RCC 7860 (cell line): ENCODE data around the gene PLA2G6.
"Not testable (repeated sequence)": the region's sequence is repeated elsewhere in the genome, so short reads cannot be mapped to it uniquely, and the experiment has no call there.

Experiments used
- DNase-seq: peaks from one replicate; pipeline ENCODE4 v3.0.0-alpha.2; 2015; ENCODE audit warnings: low spot score
- FAIRE-seq: peaks from 2 replicates; lab custom pipeline; 2012; peaks lifted over from hg19 to GRCh38; lab: Jason Lieb, UNC

Gene PLA2G6

DNA sequence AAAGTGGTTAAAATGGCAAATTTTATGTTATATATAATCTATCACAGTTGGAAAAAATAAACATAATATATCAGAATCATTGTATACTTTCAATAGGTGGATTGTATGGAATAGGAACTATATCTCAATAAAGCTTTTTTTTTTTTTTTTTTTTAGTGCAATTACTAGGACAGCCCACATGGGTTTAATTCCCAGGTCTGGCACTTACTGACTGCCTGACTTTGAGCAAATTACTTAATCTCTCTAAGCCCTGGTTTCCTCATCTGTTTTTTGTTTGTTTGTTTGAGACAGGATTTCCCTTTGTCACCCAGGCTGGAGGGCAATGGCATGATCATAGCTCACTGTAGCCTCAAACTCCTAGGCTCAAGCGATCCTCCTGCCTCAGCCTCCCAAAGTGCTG is 45.0 kb downstream of the PLA2G6 start:
- no peak for DNase-seq
- no peak for FAIRE-seq

DNA sequence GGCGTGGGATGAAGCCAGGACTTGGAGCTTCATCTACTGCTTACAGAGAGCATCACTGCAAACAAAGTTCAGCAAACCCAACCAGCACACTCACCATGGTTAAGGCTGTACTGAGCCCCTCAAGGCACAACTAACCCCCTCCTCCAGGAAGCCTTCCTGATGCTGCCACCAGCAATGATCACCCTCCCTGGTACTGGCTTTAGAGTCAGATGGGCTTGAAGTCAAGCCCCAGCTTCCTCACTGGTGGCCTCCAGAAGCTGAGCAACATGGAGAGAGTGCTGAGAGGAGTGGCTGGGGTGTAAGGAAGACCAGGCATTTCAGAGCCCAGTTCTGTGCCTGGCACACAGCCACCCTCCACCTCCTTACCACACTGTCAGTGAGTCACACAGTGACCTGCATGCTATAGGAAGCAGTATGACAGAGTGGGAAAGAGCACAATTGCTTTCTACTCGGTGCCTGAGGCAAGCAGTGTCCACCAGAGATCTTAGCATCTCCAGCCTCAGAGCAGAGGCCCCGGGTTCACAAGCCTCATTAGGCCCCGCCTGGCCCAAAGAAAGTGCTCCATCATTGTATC is 46.4 kb downstream of the PLA2G6 start:
- FAIRE-seq (peak; percentile 74), DNase-seq (peak; percentile 75)

DNA sequence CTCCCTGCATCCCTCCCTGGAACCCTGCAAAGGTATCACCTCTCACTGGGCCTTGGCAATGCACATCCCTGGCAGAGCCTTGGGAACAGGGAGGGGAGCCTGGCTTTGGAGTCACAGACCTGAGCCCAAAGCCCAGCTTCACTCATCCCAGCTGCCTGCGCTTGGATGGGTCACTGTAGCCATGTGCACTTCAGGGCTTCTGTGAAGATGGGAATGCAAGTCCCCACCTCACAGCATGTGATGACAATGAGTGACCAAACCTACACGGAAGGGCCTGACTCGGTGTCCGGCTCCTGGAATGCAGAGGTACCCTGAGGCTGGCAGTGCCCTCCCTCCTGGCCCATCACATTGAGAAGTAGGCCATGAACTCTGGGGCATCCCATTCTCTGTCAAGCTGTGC is 48.3 kb downstream of the PLA2G6 start:
- FAIRE-seq = no peak
- DNase-seq = no peak

DNA sequence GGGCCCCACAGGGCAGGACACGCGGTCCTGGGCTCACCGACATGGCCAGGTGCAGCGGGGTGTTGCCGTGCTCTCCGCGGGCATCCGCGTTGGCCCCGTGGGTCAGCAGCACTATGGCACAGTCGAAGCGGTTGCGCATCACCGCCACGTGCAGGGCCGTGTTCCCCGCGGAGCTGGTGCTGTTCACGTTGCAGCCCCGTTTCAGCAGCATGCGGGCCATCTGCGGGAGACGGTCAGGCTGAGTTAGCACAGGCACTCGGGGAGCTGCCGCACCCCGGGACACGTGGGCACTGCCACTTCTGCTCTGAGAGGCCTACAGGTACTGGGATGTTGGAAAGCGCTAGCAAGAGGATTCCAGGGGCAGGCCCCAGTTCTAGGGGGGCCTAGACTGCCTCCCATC is 48.8 kb downstream of the PLA2G6 start:
- DNase-seq (no peak), FAIRE-seq (no peak)

DNA sequence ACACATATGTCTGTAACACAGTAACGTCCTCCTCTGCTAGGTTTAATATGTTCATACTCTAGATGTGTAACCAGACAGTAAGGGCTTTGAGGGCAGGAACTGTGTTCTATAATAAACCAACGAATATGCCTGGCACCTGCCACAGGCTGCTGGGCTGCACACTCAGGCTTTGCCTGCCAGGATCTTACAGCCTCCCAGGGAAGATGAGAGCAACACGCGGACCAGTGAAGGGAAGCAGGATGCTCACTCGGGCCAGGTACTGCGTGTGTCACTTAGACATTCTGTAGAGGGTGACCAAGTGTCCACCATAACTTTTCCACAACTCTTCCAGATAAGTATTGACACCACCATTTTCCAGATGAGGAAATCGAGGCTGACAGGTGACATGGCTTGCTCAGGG is 49.5 kb downstream of the PLA2G6 start:
- DNase-seq = no peak
- FAIRE-seq = no peak

DNA sequence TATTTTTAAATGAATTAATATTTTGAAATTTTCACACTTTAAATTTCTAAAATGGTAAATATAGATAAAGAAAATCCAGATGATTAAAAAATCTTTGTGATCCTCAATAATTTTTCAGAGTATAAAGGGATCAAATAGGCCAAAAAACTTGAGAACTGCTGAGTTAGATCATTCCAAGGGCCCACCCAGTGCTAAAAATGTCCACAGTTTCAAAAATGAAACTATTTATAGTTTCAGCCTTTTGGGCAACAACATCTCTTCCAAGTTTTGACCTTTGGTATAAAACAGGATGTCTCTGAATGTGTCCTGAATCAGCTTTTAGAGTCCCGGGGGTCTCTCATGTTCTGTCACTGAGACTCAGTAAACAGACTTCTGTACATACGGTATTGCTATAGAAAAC is 50.2 kb downstream of the PLA2G6 start:
- no peak for FAIRE-seq

DNA sequence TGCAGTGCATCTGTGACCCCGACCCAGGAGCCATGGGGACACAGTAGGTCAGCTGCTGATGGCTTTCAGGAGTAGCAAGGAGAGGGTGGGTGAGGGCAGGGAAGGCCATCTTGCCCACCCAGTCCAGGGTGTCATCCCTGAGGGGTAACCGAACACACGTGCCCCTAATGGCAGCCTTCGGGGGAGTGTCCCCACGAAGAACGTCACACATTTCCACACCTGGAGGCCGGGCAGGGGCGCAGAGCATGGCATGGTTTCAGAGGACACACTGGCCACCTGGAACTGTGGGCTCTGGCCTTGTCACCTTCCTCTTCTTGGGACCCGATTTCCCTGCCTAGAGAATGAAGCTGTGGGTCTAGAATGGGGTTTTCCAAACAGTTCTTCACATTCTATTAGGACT is 51.8 kb downstream of the PLA2G6 start:
- FAIRE-seq (no peak), DNase-seq (no peak)

More for the DNA sequence above, 50.2 kb downstream of the PLA2G6 start:
- no peak for DNase-seq

DNA sequence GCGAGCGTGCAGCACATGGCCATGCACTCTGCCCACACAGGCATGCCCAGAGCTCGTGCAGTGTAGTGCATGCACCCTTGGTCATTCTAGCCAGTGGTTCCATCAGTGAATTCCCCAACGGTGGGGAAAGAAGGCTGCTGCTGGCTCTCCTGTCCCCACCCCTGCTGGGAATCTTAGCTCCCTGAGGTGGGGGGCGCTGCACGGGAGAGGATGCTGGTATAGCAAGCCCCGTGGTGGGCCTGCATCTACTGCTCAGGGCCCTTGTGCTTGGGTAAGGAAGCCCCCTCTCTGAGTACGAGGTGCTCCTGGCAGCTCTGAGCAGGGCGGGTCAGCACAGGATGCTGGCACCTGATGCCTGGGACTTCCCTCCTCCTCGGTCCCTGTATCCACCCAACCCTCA is 52.6 kb downstream of the PLA2G6 start:
- no peak for FAIRE-seq
- no peak for DNase-seq

DNA sequence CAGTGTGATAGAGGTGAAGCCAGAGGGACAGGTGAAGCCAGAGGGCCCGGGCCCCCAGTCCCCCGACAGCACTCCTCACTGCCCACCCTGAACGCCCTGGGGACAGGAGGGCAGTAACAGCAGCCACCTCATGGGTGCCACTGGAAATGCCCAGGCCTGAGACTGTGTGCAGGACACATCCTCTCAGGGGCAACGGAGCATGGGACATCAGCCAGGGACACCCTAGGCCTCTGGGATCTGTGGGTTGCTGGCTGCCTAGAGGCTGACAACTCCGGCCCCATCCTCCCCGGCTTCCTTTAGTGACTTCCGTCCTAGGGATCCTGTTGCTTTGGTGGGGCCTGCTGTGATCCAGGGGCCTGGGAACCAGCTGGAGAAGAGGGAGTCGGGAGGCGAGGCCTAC is 53.8 kb downstream of the PLA2G6 start:
- FAIRE-seq = no peak
- DNase-seq = no peak

DNA sequence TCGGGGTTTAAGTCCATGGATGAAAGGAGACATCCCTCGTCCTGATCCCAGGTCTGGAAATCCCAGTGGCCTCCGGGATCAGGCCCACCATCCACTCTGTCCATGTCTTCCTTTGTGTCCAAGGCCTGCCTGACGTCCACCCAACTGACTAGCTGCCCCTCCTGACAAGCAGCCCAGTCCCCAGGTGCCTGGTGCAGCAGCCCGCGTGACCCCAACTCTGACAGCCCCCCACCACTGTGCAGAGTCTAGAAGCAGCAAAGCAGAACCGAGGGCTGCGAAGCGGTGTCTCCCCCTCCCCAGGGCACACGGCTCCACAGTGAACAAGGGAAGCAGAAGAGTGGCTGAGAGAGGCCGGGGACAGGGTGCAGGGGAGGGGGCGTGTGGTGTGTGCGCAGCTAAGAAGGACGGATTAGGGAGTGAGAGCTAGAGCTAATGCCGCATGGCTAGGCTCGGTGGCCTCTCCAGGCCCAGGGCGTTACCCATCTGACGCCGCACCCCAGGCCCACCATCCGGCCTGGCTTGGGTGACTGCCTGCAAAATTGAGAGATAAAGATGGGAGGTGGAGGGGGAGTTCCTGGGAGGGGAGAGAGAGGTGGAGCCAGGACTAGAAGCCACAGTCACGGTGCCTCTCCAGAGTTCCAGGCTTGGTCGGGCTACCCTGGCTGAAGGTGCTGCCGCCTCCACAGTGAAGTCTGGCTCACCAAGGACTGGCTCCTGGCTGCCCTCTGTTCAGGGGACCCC is 54.5 kb downstream of the PLA2G6 start:
- DNase-seq (no peak), FAIRE-seq (no peak)

DNA sequence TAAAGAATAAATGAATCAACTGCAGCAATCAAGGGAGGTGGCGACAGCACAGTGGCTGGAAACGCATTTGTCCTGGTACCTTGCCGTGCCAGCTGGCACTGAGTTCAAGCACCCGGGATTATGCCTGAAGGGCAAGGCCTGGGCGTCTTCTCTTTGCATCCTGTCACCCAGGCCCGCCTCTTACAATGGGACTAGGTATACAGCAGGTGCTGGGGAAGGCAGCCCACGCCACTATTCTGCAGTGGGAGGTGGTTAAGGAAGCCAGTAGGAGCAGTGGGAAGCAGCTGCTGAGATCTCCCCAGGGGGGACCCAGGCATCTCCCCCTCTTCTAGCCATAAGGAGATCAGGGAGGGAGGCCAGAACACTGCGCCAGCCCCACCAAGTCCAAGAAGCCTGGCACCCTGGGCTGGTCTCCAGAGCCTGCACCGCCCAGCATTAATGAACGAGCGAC is 55.9 kb downstream of the PLA2G6 start:
- DNase-seq = no peak
- FAIRE-seq = no peak

DNA sequence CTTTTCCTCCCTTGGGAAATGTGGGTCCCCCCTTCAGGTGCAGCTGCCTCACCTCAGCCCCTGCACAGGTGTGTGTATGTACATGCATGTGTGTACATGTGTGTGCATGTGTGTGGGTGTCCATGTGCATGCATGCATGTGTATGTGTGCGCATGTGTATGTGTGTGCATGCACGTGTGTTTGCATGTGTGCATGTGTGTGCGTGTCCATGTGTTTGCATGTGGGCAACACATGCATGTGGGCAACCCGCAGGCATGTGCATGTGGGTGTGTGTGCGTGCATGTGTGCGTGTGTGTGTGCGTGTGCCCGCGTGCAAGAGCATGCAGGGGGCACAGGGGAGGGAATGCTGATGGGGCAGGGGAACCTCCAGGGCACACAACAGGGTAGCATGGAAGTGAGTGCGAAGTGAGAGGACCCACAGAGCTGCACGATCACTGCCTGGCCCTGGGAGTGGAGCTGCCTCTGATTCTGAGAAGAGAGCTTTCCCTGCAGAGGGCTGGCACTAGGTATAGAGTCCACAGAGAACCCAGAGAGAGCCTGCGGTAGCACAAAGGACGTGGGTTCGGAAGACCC is 56.5 kb downstream of the PLA2G6 start:
- no peak for DNase-seq
- no peak for FAIRE-seq

DNA sequence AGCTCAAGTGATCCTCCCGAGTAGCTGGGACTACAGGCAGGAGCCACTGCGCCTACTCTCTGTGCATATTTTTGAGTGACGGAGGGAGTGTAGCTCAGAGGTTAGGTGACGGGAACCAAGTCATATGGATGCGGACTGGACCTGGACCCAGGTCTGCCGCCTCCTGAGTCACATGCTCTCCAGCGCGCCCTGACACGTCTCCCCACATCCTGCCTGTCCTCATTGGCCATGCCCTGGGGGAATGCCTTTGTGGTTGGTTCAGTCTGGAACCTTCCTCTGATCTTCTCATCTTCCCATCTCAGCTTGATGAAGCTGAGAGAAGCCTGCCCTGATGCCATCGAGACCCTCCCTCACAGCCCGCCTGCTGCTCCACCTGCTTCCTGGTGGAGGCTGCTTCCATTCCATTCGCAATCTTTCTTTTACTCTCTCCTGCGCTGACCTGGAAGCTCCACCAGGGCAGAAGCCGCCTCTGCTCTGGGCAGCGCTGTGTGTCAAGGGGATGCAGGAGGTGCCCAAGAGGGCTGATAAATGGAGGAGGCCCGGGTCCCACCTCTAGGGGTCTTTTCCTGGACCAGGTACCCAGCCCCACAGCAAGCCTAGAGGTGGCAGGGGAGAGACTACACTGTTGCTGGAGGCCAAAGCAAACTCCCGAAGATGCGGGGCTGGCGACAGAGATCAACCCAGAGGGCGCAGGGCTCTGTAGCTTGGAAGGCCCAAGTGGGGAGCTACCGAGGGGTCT is 57.2 kb downstream of the PLA2G6 start:
- DNase-seq = no peak
- no peak for FAIRE-seq

DNA sequence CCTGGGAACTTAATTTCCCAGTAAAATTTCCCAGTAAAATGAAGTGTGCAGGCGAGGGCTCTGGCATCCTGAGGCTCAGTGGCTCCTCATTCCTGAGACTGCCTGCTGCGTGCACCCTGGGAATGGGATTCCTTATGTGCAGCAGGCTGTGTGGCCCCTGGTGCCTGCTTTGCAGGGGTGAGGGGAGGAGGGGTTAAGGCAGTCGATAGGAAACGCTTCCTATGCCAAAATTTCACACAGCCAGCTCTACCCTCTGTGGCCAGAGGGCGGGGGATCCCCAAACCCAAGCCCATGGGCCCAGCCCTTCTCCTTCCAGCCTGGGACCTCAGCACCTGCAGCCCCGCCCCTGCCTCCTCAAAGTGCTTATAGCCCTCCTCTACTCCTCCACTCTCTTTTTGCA is 59.0 kb downstream of the PLA2G6 start:
- FAIRE-seq = no peak
- DNase-seq = no peak

DNA sequence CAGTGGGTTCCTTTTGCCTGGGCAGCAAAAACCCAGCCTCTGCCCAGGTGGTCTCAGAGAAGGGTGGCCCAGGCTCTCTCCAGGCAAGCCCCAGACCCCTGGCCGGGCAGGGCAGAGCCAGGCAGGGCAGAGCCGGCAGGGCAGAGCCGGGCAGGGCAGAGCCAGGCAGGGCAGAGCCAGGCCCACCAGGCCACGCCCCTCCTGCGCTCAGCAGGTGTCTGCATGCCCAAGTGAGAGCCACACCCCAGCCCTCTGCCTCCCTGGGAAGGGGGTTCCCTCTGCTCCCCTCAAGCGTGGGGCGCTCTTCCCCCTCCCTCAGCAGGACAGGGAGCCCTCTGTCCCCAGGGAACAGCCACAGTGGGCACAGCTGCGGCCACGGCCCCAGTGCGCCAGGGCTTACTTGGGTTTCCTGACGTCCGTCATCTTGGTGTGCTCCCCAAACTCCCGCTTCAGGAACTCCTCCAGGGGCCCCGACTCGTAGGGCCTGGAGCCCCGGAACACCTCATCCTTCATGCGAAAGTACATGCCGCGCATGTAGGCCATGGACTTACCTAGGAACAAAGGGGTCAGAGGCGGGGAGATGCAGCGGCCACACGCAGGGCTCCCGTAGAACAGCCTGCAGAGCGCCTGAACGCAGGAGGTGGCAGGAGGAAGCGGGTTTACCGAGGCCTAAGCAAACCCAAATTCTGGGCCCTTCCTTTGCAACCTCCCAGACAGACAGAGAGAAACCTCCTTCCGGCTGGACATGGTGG is 61.1 kb downstream of the PLA2G6 start:
- no peak for DNase-seq
- no peak for FAIRE-seq

DNA sequence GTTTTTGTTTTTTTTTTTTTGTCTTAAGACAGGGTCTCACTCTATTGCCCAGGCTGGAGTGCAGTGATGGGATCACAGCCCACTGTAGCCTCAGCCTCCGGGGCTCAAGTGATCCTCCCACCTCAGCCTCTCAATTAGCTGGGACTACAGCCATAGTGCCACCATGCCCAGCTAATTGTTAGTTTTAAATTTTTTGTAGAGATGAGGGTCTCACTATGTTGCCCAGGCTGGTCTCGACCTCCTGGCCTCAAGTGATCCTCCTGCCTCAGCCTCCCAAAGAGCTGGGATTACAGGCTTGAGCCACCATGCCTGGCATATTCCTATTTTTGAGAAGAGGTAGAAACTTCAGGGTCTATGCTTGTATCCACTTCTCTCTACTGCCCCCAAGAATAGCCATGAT is 62.9 kb downstream of the PLA2G6 start:
- not testable (repeated sequence) for DNase-seq, FAIRE-seq

DNA sequence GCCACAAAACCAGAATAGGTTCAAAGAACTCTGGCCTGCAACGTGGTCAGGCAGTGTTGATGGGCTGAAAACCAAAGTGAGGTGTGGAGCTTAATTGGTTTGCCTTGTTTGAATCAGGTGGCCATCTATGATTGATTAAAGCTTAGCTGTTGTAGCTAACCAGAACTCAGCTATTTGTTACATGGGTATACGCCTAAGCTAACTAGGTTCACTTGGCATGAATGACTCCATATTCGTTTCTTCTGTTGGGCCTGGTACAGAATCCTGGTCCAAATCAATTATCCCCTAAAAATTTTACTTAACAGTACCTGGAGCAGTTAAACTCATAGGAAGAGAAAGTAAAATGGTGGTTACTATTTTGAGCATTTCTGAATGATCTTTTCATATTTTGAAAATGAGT is 63.4 kb downstream of the PLA2G6 start:
- FAIRE-seq (no peak), DNase-seq (no peak)

DNA sequence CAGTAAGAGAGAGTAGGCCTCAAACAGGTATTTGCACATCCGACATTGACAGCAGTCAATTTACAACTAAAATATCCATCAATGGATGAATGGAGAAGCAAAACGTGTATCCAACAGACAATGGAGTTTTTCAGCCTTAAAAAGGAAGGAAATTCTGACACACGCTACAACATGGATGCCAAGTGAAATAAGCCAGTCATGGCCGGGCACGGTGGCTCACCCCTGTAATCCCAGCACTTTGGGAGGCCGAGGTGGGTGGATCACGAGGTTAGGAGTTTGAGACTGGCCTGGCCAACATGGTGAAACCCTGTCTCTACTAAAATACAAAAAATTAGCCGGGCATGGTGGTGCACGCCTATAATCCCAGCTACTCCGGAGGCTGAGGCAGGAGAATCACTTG is 64.1 kb downstream of the PLA2G6 start:
- FAIRE-seq, DNase-seq: not testable (repeated sequence)

DNA sequence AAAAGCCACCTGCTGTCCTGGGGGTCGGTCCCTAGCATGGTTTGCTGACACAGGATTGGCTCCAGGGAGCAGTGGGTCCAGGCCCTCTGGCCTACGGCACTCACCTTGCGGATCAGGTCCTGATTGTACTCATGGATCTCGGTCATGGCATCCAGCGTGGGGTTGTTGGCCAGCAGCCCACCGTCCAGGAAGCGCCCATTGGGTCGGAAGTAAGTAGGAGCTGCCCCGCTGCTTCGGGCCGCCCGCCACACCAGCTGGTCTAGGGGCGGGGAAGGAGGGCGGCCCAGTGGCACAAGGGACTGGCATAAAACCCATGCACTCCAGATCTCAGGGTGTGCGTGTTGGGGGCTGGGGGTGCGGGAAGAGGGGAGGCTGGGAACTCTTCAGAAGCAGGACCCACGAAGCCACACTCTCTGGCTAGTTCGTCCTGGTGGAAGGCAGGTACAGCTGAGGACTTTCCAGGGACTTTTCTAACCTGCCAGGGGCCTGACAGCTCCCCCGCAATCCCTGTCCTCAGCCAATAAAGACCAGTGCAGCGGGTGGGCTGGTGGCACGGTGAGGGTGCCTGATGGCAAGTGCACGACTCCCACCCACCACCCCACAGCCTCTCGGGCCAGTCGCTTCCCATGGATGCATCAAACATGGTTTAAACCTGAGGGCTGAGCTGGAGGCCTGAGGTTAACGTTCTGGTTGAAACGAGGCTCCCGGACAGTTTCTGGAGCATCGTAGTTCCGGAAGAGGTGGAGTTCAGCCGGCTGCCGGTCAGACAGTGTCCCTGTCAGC is 66.0 kb downstream of the PLA2G6 start:
- FAIRE-seq = no peak
- no peak for DNase-seq
